ENCODE data around the gene SDS.

Gene SDS

DNA sequence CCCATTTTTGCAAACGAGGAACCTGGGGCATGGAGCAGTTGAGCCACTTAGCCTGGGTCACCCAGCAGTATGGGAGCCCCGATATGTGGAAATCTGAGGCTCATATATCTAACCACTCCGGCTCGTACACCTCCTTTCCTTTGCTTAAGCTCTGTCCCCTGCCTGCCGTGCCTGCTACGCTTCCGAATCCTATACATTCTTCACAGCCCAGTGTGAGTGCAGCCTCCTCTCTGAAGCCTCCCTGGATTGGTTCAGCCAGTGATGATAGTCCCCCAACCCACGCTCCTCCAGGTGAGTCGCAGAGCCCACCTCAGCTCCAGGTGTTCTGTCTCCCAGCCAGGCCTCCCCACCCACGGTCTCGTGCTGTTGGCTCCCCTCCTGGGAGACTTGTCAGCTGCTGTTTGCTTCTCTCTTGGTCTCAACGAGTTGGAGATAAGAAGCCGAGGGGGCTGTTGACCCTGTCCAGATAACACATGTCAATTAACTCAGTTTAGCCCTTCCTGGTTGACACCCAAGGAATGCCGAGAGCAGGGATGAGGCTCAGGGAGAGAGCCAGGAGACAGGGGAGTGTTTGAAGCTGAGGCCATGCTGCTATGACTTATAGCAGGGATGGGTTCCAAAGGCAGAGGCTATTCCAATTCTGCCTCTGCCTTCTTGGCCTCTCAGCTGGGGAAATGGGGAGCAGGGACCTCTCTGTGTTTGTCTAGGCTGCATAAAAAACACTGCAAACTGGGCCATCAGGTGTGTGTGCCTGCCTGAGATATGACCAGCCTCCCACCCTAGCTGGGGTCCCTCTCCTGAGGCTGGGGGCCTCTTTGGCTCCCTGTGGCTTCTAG is 37.5 kb upstream of the SDS start:
- Histone ChIP-seq H3K4me3 (no peak overlapping the region), H3K27ac (no peak overlapping the region), H3K9me3 (ENCODE audit: low read depth, low read length) (no peaks in the 10 kb centered on the region), H3K9ac (ENCODE audit: insufficient read length) (no peak overlapping the region), H3K36me3 (ENCODE audit: insufficient read depth, low read length) (no peaks in the 10 kb centered on the region)
- no peak for TF ChIP-seq FOXP2 (optimal IDR thresholded peaks at IDR 0.05; ENCODE audit: control extremely low read depth, extremely low read length, insufficient read depth)
- no peak for DNase-seq (ENCODE audit: low read depth, low spot score)

DNA sequence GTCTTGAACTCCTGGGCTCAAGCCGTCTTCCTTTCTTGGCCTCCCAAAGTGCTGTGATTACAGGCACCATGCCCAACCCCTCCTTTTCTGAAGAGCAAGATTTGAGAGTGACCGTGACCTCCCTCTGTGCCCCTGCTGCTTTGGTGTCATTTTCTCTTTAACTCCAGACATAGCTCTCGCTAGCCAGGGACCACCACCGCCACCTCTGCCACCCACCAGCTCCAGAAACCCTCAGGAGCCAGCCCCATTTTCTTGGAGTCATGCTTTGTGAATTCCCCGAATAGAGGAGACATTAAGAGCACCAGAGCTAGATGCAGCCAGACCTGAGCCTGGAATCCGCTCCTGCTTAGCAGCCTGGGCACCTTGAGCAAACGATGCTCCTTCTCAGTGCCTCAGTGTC is 36.6 kb upstream of the SDS start:
- no peak for TF ChIP-seq FOXP2 (optimal IDR thresholded peaks at IDR 0.05; ENCODE audit: control extremely low read depth, extremely low read length, insufficient read depth)
- no peak for TF ChIP-seq EZH2 (IDR thresholded peaks at IDR 0.05)
- TF ChIP-seq POLR2AphosphoS5 (IDR thresholded peaks at IDR 0.05; ENCODE audit: borderline replicate concordance, low read depth, low read length): no peak
- no peak for DNase-seq (ENCODE audit: low read depth, low spot score)
- H3K9ac ChIP-seq (ENCODE audit: insufficient read length): no peak overlapping the region
- no peaks in the 10 kb centered on the region for H3K36me3 ChIP-seq (ENCODE audit: insufficient read depth, low read length)
- no peaks in the 10 kb centered on the region for H3K9me3 ChIP-seq (ENCODE audit: low read depth, low read length)
- H3K4me3 ChIP-seq: no peak overlapping the region
- H3K27ac ChIP-seq: no peak overlapping the region

DNA sequence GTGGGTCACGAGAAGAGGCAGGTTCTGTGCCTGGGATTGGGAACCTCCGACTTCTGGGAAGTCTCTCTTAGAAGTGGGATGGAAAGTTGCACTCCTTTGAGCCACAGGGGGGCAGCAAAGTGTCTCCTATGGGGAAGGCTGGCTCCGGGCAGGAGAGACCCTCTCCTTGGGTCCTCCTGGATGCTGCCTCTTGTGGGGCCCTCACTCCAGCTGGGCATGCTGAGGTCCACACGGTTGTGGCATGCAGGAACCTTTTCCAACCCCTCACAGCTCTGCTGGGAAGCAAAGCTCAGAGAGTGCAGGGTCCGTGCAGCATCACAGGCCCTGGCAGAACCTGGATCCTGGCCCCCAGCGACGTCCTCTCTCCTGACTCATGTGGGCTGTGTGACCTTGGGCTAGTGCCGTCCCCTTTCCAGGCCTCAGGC is 35.9 kb upstream of the SDS start:
- H3K27ac ChIP-seq: no peak overlapping the region
- H3K4me3 ChIP-seq: no peak overlapping the region
- no peaks in the 10 kb centered on the region for H3K9me3 ChIP-seq (ENCODE audit: low read depth, low read length)
- H3K9ac ChIP-seq (ENCODE audit: insufficient read length): no peak overlapping the region
- DNase-seq (ENCODE audit: low read depth, low spot score): no peak
- no peaks in the 10 kb centered on the region for H3K36me3 ChIP-seq (ENCODE audit: insufficient read depth, low read length)
- no peak for TF ChIP-seq POLR2AphosphoS5 (IDR thresholded peaks at IDR 0.05; ENCODE audit: borderline replicate concordance, low read depth, low read length)
- no peak for TF ChIP-seq EZH2 (IDR thresholded peaks at IDR 0.05)

DNA sequence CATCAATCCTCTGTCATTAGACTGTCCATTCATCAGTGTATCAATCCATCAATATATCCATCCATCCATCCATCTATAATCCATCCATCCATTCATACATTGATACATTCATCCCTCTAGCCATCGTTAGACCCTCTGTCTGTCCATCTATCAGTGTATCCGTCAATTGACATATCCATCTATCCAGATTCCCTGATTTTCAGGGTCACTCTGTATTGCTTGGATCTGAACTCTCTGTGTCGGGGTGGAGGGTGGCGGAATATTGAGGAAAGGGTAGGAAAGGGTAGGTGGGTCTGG is 35.6 kb upstream of the SDS start:
- no peak overlapping the region for H3K27ac ChIP-seq
- no peak for DNase-seq (ENCODE audit: low read depth, low spot score)
- H3K4me3 ChIP-seq: no peak overlapping the region
- H3K36me3 ChIP-seq (ENCODE audit: insufficient read depth, low read length): no peaks in the 10 kb centered on the region
- no peaks in the 10 kb centered on the region for H3K9me3 ChIP-seq (ENCODE audit: low read depth, low read length)
- no peak for TF ChIP-seq FOXP2 (optimal IDR thresholded peaks at IDR 0.05; ENCODE audit: control extremely low read depth, extremely low read length, insufficient read depth)
- TF ChIP-seq EZH2 (IDR thresholded peaks at IDR 0.05): no peak
- TF ChIP-seq POLR2AphosphoS5 (IDR thresholded peaks at IDR 0.05; ENCODE audit: borderline replicate concordance, low read depth, low read length): no peak
- no peak overlapping the region for H3K9ac ChIP-seq (ENCODE audit: insufficient read length)

DNA sequence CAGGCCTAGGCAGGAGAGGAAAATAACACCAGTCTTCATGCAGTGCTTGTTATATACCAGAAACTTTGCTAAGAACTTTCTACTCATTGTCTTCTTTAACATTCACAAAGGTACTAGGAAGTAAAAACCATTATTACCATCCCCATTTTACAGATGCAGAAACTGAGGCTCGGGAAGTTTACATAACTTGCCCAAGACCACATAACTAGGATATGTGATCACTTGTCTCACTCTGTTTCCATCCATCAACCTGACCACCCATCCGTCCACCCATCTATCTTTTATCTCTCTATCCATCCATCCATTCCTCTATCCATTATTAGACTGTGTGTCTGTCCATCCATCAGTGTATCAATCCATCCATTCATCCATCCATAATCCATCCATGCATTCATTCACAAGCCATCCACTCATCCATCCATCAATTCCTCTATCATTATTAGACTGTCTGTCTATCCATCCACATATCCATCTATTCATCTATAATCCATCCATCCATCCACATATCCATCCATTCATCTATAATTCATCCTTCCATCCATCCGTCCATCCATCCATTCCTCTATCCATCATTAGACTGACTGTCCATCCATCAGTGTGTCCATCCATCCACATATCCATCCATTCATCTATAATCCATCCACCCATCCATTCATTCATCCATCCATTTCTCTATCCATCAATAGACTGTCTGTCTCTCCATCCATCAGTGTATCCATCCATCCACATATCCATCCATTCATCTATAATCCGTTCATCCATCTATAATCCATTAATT is 35.0 kb upstream of the SDS start:
- no peak for DNase-seq (ENCODE audit: low read depth, low spot score)
- H3K4me3 ChIP-seq: no peak overlapping the region
- H3K9me3 ChIP-seq (ENCODE audit: low read depth, low read length): no peaks in the 10 kb centered on the region
- H3K9ac ChIP-seq (ENCODE audit: insufficient read length): no peak overlapping the region
- no peaks in the 10 kb centered on the region for H3K36me3 ChIP-seq (ENCODE audit: insufficient read depth, low read length)
- TF ChIP-seq FOXP2 (optimal IDR thresholded peaks at IDR 0.05; ENCODE audit: control extremely low read depth, extremely low read length, insufficient read depth): no peak
- no peak for TF ChIP-seq EZH2 (IDR thresholded peaks at IDR 0.05)
- TF ChIP-seq POLR2AphosphoS5 (IDR thresholded peaks at IDR 0.05; ENCODE audit: borderline replicate concordance, low read depth, low read length): no peak
- no peak overlapping the region for H3K27ac ChIP-seq

DNA sequence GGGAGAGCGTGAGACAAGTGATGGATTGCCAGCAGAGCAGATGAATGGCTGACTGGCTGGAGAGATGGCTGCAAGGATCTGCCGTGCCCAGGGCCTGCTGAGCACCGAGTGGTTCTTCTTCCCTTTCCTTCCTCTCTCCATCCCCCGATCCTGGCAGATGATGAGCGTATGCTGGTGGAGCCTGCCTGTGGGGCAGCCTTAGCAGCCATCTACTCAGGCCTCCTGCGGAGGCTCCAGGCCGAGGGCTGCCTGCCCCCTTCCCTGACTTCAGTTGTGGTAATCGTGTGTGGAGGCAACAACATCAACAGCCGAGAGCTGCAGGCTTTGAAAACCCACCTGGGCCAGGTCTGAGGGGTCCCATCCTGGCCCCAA is 34.0 kb upstream of the SDS start:
- H3K9ac ChIP-seq (ENCODE audit: insufficient read length): no peak overlapping the region
- no peak overlapping the region for H3K4me3 ChIP-seq
- TF ChIP-seq EZH2 (IDR thresholded peaks at IDR 0.05) (no peak), FOXP2 (optimal IDR thresholded peaks at IDR 0.05; ENCODE audit: control extremely low read depth, extremely low read length, insufficient read depth) (no peak), POLR2AphosphoS5 (IDR thresholded peaks at IDR 0.05; ENCODE audit: borderline replicate concordance, low read depth, low read length) (no peak)

DNA sequence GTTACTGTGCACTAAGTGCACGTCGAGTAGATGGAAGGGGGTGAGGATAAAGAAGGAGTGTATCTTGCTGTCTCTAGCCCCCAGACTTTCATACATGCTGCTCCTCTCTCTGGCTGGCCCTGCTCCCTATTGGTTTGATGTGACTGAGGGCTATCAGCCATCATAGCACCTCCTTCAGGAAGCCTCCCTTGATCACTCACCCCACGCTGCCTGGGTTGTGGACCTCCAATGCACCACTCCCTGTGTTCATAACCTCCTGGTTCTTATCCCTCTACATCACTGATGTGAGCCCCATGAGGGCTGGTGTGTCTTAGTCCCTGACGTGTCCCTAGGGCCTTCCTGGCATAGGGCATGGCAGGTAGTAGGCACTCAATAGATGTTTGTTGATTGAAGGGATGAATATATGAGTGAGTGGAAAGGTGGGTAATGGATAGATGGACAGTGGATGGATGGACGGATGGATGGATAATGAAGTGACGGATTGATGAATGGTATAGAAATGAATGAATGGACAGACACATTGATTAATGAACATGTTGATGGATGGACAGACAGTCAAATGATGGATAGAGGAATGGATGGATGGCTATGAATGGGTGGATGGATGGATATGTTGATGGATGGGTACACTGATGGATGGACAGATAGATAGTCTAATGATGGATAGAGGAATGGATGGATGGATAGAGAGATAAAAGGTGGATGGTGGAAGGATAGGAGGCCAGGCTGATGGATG is 33.5 kb upstream of the SDS start:
- no peak for TF ChIP-seq FOXP2 (optimal IDR thresholded peaks at IDR 0.05; ENCODE audit: control extremely low read depth, extremely low read length, insufficient read depth)
- TF ChIP-seq POLR2AphosphoS5 (IDR thresholded peaks at IDR 0.05; ENCODE audit: borderline replicate concordance, low read depth, low read length): no peak
- no peak for TF ChIP-seq EZH2 (IDR thresholded peaks at IDR 0.05)
- Histone ChIP-seq H3K27ac (no peak overlapping the region), H3K36me3 (ENCODE audit: insufficient read depth, low read length) (no peaks in the 10 kb centered on the region)

More for the DNA sequence above, 34.0 kb upstream of the SDS start:
- H3K36me3 ChIP-seq (ENCODE audit: insufficient read depth, low read length): no peaks in the 10 kb centered on the region
- no peak overlapping the region for H3K27ac ChIP-seq
- DNase-seq (ENCODE audit: low read depth, low spot score): no peak
- H3K9me3 ChIP-seq (ENCODE audit: low read depth, low read length): no peaks in the 10 kb centered on the region

DNA sequence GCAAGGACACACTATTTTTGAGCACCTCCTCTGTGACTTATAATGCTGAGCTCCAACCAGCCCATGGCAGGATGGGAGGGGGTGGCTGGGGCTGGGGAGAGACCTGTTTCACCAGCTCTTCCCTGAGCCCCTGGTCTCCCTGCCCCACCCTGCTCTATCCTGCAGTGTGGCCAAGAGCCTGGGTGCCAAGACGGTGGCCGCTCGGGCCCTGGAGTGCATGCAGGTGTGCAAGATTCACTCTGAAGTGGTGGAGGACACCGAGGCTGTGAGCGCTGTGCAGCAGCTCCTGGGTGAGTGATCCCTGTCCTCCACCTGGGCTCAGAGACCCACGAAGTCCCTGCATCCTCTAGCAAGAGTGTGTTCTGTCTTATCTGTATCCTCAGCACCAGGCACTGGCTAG is 32.9 kb upstream of the SDS start:
- Histone ChIP-seq H3K27ac (no peak overlapping the region), H3K36me3 (ENCODE audit: insufficient read depth, low read length) (no peaks in the 10 kb centered on the region)
- no peak for TF ChIP-seq POLR2AphosphoS5 (IDR thresholded peaks at IDR 0.05; ENCODE audit: borderline replicate concordance, low read depth, low read length)
- no peak for TF ChIP-seq FOXP2 (optimal IDR thresholded peaks at IDR 0.05; ENCODE audit: control extremely low read depth, extremely low read length, insufficient read depth)
- no peak for TF ChIP-seq EZH2 (IDR thresholded peaks at IDR 0.05)

More for the DNA sequence above, 33.5 kb upstream of the SDS start:
- Histone ChIP-seq H3K4me3 (no peak overlapping the region), H3K9ac (ENCODE audit: insufficient read length) (no peak overlapping the region), H3K9me3 (ENCODE audit: low read depth, low read length) (no peaks in the 10 kb centered on the region)
- no peak for DNase-seq (ENCODE audit: low read depth, low spot score)

More for the DNA sequence above, 32.9 kb upstream of the SDS start:
- DNase-seq (ENCODE audit: low read depth, low spot score): no peak
- Histone ChIP-seq H3K4me3 (no peak overlapping the region), H3K9me3 (ENCODE audit: low read depth, low read length) (no peaks in the 10 kb centered on the region), H3K9ac (ENCODE audit: insufficient read length) (no peak overlapping the region)

All from SK-N-MC (cell line).